ENCODE results near the gene TMEM176B.

- no peak for TF ChIP-seq POLR2A (IDR thresholded peaks at IDR 0.05; ENCODE audit: low read depth, low read length)
- no peak for TF ChIP-seq POLR2AphosphoS5 (IDR thresholded peaks at IDR 0.05; ENCODE audit: low read depth, low read length)
These were observed 19.9 kb downstream of the TMEM176B start for GRCh38 chr7:150780292-150780691.

Measured in GM12891 (cell line).